Small intestine (tissue), 7 donors: ENCODE measurements around the gene RAB29. TPM values are rescaled to one million over a fixed set of nuclear protein-coding genes. Genes with fewer than 3 reads are reported as not detected.
"Not testable (repeated sequence)": the region's sequence is repeated elsewhere in the genome, so short reads cannot be mapped to it uniquely, and the experiment has no call there.

ENCODE experiments used
- DNase-seq, 2 donors: peaks; one replicate each; pipeline versions ENCODE4 v3.0.0 to v3.0.0-alpha.2; 2013
- FAIRE-seq: peaks from 2 replicates; lab custom pipeline; 2012; peaks lifted over from hg19 to GRCh38; lab: Jason Lieb, UNC
- H3K27ac ChIP-seq, 3 donors: one replicate each; pipeline ENCODE4 v1.5.1; 2013; ENCODE audit warnings: low read length in 2 of 3, mild to moderate bottlenecking in 2 of 3, control low read depth in 1 of 3, inconsistent platforms in 1 of 3, low read depth in 1 of 3, moderate library complexity in 1 of 3
- H3K27me3 ChIP-seq, 3 donors: one replicate each; pipeline ENCODE4 v1.6.1; 2013; ENCODE audit warnings: low read length in 3 of 3, inconsistent platforms in 1 of 3; ENCODE audit not compliant: control insufficient read depth in 3 of 3, insufficient read depth in 3 of 3
- H3K36me3 ChIP-seq, 3 donors: one replicate each; pipeline ENCODE4 v1.6.1; 2013; ENCODE audit warnings: low read length in 3 of 3, inconsistent platforms in 1 of 3, low read depth in 1 of 3, mild to moderate bottlenecking in 1 of 3, moderate library complexity in 1 of 3; ENCODE audit not compliant: control insufficient read depth in 3 of 3, insufficient read depth in 2 of 3
- H3K4me1 ChIP-seq, 3 donors: one replicate each; pipeline ENCODE4 v1.6.1; 2013; ENCODE audit warnings: low read length in 2 of 3, inconsistent platforms in 1 of 3, low read depth in 1 of 3, mild to moderate bottlenecking in 1 of 3, moderate library complexity in 1 of 3; ENCODE audit not compliant: control insufficient read depth in 3 of 3, insufficient read depth in 2 of 3
- H3K4me3 ChIP-seq, 3 donors: one replicate each; pipeline ENCODE4 v1.5.1; 2013; ENCODE audit warnings: low read length in 3 of 3, control low read depth in 1 of 3, inconsistent platforms in 1 of 3, low read depth in 1 of 3, mild to moderate bottlenecking in 1 of 3, moderate library complexity in 1 of 3
- H3K9me3 ChIP-seq, 2 donors: one replicate each; pipeline ENCODE4 v1.6.1; 2013; ENCODE audit warnings: low read depth in 1 of 2, low read length in 1 of 2; ENCODE audit not compliant: control insufficient read depth in 2 of 2, insufficient read depth in 1 of 2
- WGBS, 3 donors: extraction: QIAGEN DNeasy Blood & Tissue Kit; methylation state at CpG; one replicate each; pipeline ENCODE4 v1.1.7; 2013; 5-methylcytosine and 5-hydroxymethylcytosine counted together
- polyA plus RNA-seq, 4 donors: library from polyadenylated mRNA; stranded (reverse) in 3 of 4; unstranded in 1 of 4; fragments of 200-250 nt in 3 of 4; fragments of 120-200 nt in 1 of 4; gene quantifications; one replicate each; pipeline versions ENCODE4 v1.2.1 to v1.2.3, GENCODE V29; 2013
- donor health status: healthy with polysubstance abuse.
- donor health status: control.
- donor health status: control.
- donor health status: Bipolar disorder and iron deficiency.
- donor health status: healthy.

Gene RAB29
- polyA plus RNA-seq, 4 donors, result 7.4 to 152 (median 8.9) TPM

- DNase-seq (no peak), FAIRE-seq (no peak)
- peaks cover 0 to 2% of the 10 kb centered on the region in 2 donors for H3K9me3 ChIP-seq
- WGBS, 3 donors, result 66 to 75% (median 71%) methylated on average over 5 of the region's 5 CpGs
- peaks cover 0 to 29% (median 0%) of the 10 kb centered on the region in 3 donors for H3K36me3 ChIP-seq
- H3K4me1 ChIP-seq, result peaks cover 0 to 15% (median 4%) of the 10 kb centered on the region in 3 donors
- no peak overlapping the region for H3K4me3 ChIP-seq
- H3K27me3 ChIP-seq, result no peaks in the 10 kb centered on the region
- H3K27ac ChIP-seq, result no peak overlapping the region
Observed at GRCh38 chr1:205739348-205740160, 35.7 kb downstream of the RAB29 start.

- no peaks in the 10 kb centered on the region for H3K4me1 ChIP-seq
- DNase-seq (no peak), FAIRE-seq (no peak)
- no peaks in the 10 kb centered on the region for H3K27me3 ChIP-seq
- peaks cover 0 to 4% of the 10 kb centered on the region in 2 donors for H3K9me3 ChIP-seq
- H3K4me3 ChIP-seq, result no peak overlapping the region
- H3K36me3 ChIP-seq, result peaks cover 0 to 38% (median 0%) of the 10 kb centered on the region in 3 donors
- H3K27ac ChIP-seq, result no peak overlapping the region
- 82 to 100% (median 95%) methylated on average over 1 of the region's 1 CpG for WGBS, 3 donors
Observed at GRCh38 chr1:205735218-205735617, 40.1 kb downstream of the RAB29 start.

DNA sequence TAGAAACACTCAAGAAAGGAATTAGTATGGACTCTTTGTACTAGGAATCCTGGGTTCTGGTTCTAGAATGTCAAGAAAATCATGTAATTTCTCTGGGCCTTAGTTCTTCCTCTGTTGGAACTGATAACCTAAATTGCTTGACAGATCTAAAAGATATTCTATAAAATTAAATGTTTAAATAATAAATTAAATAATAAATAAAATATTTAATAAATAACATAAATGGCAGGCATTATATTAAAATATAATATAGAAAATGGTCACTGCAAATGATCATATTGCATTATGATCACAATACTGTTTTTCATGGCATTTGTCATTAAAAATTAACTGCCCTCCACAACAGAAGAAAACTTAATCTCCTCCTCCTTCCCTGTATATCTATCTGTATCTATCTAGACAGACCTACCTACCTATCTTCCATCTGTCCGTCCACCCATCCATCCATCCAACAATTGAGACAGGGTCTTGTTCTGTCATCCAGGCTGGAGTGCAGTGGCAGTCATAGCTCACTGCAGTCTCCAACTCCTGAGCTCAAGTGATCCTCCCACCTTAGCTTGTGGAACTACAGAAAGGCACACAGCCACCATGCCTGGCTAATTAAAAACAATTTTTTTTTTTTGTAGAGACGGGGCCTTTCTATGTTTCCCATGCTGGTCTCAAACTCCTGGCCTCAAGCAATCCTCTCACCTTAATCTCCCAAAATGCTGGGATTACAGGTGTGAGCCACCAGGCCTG, 41.7 kb downstream of the RAB29 start:
- no peaks in the 10 kb centered on the region for H3K4me1 ChIP-seq
- no peak overlapping the region for H3K4me3 ChIP-seq
- 91 to 98% (median 91%) methylated on average over 2 of the region's 2 CpGs for WGBS, 3 donors
- H3K9me3 ChIP-seq, result peaks cover 0 to 4% of the 10 kb centered on the region in 2 donors
- FAIRE-seq (no peak), DNase-seq (no peak)
- H3K27me3 ChIP-seq, result no peaks in the 10 kb centered on the region
- peaks cover 0 to 40% (median 0%) of the 10 kb centered on the region in 3 donors for H3K36me3 ChIP-seq
- H3K27ac ChIP-seq, result no peak overlapping the region

- H3K4me3 ChIP-seq, result no peak overlapping the region
- H3K27ac ChIP-seq, result no peak overlapping the region
- H3K9me3 ChIP-seq, result peaks cover 0 to 4% of the 10 kb centered on the region in 2 donors
- no peaks in the 10 kb centered on the region for H3K4me1 ChIP-seq
- FAIRE-seq, result no peak
- H3K36me3 ChIP-seq, result peaks cover 2 to 36% (median 2%) of the 10 kb centered on the region in 3 donors
- no peak for DNase-seq
- H3K27me3 ChIP-seq, result no peaks in the 10 kb centered on the region
- WGBS, 3 donors, result 93 to 95% (median 95%) methylated on average over 9 of the region's 9 CpGs
Observed at GRCh38 chr1:205729945-205730610, 45.2 kb downstream of the RAB29 start.

DNA sequence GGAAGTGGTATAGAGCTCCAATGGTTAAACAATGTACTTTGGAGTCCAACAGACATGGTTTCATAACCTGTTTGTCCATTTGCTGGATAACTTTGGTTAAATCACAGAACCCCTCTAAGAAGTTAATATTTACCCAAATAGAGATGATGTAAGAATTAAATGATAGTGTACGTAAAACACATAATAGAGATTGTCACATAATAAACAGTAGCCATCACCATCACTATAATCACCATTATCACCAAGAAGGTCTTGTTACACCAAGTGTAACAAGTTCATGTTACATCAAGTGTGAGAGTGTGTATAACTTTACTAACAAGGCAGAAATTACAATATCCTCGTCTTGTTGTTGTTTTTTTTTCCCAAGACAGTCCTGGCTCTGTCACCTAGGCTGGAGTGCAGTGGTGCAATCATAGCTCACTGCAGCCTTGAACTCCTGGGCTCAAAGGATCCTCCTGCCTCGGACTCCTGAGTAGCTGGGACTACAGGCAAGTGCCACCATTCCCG, 48.6 kb downstream of the RAB29 start:
- peaks cover 2 to 44% (median 2%) of the 10 kb centered on the region in 3 donors for H3K36me3 ChIP-seq

GRCh38 chr1:205725514-205725913, 49.8 kb downstream of the RAB29 start:
- FAIRE-seq (no peak), DNase-seq (no peak)
- Histone ChIP-seq H3K4me3 (no peak overlapping the region), H3K4me1 (no peaks in the 10 kb centered on the region), H3K27ac (no peak overlapping the region), H3K27me3 (no peaks in the 10 kb centered on the region), H3K36me3 (peaks cover 2 to 46% (median 5%) of the 10 kb centered on the region in 3 donors), H3K9me3 (no peaks in the 10 kb centered on the region)
- WGBS, 3 donors, result 83 to 87% (median 86%) methylated on average over 1 of the region's 1 CpG

More for the DNA sequence above, 48.6 kb downstream of the RAB29 start:
- Histone ChIP-seq H3K4me1 (no peaks in the 10 kb centered on the region), H3K4me3 (no peak overlapping the region), H3K27ac (no peak overlapping the region), H3K9me3 (no peaks in the 10 kb centered on the region), H3K27me3 (no peaks in the 10 kb centered on the region)
- DNase-seq (peak in 1 of 2 donors; percentile 34), FAIRE-seq (no peak)
- WGBS, 3 donors, result 65 to 77% (median 69%) methylated on average over 4 of the region's 4 CpGs

DNA sequence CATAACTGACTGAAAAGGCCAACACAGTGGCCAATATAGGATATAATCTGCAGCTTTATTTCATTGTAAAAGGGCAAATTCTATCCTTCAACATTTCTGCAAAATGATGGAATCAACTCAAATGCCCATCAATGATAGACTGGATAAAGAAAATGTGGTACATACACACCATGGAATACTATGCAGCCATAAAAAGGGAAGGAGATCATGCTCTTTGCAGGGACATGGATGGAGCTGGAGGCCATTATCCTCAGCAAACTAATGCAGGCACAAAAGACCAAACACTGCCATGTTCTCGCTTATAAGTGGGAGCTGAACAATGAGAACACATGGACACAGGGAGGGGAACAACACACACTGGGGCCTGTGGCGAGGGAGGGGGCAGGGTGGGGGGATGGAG, 54.5 kb downstream of the RAB29 start:
- DNase-seq, H3K27ac ChIP-seq, H3K4me1 ChIP-seq, H3K4me3 ChIP-seq, H3K27me3 ChIP-seq, H3K9me3 ChIP-seq, FAIRE-seq: not testable (repeated sequence)
- peaks cover 3 to 29% (median 8%) of the 10 kb centered on the region in 3 donors for H3K36me3 ChIP-seq
- 97 to 100% (median 98%) methylated on average over 2 of the region's 2 CpGs for WGBS, 3 donors

DNA sequence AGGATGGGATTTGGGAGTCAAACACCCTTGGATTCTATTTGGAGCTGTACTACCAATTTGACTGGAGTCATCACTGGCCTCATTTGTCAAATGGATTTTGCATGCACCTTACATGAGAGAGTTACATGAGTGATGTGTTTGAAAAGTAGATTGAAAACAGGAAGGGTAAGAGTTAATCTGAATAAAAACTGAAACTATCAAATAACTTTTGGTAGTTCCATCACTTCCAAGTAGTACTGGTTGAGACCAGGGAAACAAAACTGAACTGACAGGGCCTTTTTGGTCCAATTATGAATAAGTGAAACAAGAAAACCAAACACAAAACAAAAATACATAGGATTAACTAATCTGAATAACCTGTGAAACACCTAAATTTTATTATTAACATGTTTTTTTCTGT, 55.5 kb downstream of the RAB29 start:
- FAIRE-seq (no peak), DNase-seq (no peak)
- H3K4me3 ChIP-seq, result no peak overlapping the region

More for the DNA sequence above, 55.5 kb downstream of the RAB29 start:
- no peaks in the 10 kb centered on the region for H3K9me3 ChIP-seq
- no peaks in the 10 kb centered on the region for H3K27me3 ChIP-seq
- no peaks in the 10 kb centered on the region for H3K4me1 ChIP-seq
- H3K36me3 ChIP-seq, result peaks cover 3 to 25% (median 10%) of the 10 kb centered on the region in 3 donors
- no peak overlapping the region for H3K27ac ChIP-seq
